RWPE1 (cell line): ENCODE results near the gene MYLK.

Experiments
- CTCF ChIA-PET: fragments of 350-600 bp; sonication (Branson Sonifier 250); formaldehyde crosslinking; extraction: SDS; loops from one replicate; lab custom pipeline; 2021; lab: Yijun Ruan, JAX
- POLR2A ChIA-PET: fragments of 400-600 bp; formaldehyde crosslinking; extraction: SDS; loops from one replicate; lab custom pipeline; 2020; ENCODE audit warnings: antibody characterized with exemption; ENCODE audit not compliant: low non-redundant PET; lab: Yijun Ruan, JAX
- DNase-seq: peaks from one replicate; pipeline ENCODE4 v3.0.0; 2012; ENCODE audit warnings: low spot score
- H3K27ac ChIP-seq: fragments of 450-650 bp; 2 replicates; pipeline ENCODE4 v1.5.1; 2017
- TF ChIP-seq, protein P1 (sequence below): fragments of 450-650 bp; conservative IDR thresholded peaks from 2 replicates; pipeline ENCODE4 v1.5.1; 2017; ENCODE audit warnings: low read depth, mild to moderate bottlenecking

MYLK gene

DNA sequence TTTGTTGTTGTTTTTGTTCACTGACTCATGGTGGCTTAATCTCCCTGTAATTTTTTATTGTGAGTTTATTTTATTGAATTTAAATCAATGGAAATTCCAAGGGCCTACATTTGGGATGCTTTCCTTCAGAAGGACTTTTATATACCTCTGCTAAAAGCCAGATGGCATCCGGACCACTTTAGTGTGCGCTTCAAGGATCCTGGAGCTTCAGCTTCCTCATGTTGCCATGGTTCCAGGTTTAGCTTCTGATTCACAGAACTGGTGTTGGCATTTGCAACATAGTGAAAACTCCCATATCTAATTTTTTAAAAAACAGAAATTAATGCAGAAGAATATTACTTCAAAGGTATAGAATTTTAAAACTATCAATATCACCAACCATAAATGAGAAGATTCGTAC is 290.8 kb downstream of the MYLK start:
- CTCF ChIA-PET: no interaction called here
- TF ChIP-seq, protein P1, sequence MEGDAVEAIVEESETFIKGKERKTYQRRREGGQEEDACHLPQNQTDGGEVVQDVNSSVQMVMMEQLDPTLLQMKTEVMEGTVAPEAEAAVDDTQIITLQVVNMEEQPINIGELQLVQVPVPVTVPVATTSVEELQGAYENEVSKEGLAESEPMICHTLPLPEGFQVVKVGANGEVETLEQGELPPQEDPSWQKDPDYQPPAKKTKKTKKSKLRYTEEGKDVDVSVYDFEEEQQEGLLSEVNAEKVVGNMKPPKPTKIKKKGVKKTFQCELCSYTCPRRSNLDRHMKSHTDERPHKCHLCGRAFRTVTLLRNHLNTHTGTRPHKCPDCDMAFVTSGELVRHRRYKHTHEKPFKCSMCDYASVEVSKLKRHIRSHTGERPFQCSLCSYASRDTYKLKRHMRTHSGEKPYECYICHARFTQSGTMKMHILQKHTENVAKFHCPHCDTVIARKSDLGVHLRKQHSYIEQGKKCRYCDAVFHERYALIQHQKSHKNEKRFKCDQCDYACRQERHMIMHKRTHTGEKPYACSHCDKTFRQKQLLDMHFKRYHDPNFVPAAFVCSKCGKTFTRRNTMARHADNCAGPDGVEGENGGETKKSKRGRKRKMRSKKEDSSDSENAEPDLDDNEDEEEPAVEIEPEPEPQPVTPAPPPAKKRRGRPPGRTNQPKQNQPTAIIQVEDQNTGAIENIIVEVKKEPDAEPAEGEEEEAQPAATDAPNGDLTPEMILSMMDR: no peak
- no peak for DNase-seq
- POLR2A ChIA-PET: no interaction called here
- no peak overlapping the region for H3K27ac ChIP-seq

DNA sequence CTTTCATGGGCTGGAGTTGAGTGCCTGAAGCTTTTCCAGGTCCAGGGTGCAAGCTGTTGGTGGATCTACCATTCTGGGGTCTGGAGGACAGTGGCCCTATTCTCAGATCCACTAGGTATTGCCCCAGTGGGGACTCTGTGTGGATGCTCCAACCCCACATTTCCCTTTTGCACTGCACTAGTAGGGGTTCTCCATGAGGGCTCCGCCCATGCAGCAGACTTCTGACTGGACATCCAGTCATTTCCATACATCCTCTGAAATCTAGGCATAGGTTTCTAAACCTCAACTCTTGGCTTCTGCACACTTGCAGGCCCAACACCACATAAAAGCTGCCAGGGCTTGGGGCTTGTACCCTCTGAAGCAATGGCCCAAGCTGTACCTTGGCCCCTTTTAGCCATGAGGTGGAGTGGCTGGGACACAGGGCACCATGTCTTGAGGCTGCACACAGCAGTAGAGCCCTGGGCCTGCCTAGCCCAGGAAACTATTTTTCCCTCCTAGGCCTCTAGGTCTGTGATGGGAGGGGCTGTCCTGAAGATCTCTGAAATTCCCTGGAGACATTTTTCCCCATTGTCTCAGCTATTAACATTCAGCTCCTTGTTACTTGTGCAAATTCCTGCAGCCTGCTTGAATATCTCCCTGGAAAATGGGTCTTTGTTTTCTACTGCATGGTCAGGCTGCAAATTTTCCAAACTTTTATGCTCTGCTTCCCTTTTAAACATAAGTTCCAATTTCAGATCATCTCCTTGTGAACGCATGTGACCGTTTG is 293.3 kb downstream of the MYLK start:
- DNase-seq: no peak
- no peak overlapping the region for H3K27ac ChIP-seq
- ChIA-PET CTCF (no interaction called here), POLR2A (no interaction called here)
- TF ChIP-seq, protein P1: no peak

DNA sequence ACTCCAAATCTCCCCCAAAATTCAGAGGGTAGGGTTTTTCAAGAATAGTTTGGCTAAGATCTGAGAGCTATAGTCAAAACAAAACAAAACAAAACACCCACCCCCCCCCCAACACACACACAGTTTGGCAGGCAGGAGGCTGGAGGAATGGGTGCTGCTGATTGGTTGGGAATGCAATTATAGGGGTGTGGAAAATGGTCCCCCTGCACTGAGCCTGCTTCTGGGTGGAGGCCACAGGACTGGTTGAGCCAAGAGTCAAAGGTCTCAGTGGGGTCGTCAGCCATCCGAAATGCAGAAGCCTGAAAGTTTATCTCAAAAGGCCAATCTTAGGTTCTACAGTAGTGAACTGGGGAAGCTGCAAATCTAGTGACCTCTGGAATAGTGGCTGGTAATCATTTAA is 296.7 kb downstream of the MYLK start:
- no peak for DNase-seq
- CTCF ChIA-PET: interaction anchor here (1.5 kb wide), 1 partner anchor 65 kb away, joined by 3 read pairs; no protein-coding TSS in a partner anchor
- peak overlapping the region; percentile 81 for H3K27ac ChIP-seq
- TF ChIP-seq, protein P1: no peak
- POLR2A ChIA-PET: no interaction called here

GRCh38 chr3:123586968-123587367 is 297.2 kb downstream of the MYLK start:
- peak overlapping the region; percentile 81 for H3K27ac ChIP-seq
- TF ChIP-seq, protein P1: no peak
- ChIA-PET POLR2A (no interaction called here), CTCF (interaction anchor here (1.5 kb wide), 1 partner anchor 65 kb away, joined by 3 read pairs; no protein-coding TSS in a partner anchor)
- DNase-seq: peak; percentile 65

DNA sequence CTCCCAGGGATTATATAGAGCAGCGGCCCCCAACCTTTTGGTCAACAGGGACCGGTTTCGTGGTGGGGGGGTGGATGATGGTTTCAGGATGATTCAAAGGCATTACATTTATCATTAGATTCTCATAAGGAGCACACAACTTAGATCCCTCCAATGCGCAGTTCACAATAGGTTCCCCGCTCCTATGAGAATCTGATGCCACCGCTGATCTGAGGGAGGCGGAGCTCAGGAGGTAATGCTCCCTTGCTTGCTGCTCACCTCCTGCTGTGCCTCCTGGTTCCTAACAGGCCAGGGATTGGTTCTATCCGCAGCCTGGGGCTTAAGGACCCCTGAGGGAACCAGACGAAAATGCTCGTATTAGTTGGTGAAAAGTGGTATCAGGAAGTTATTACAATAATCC is 298.0 kb downstream of the MYLK start:
- DNase-seq: peak; percentile 37
- ChIA-PET CTCF (interaction anchor here (0.9 to 1.5 kb wide), 2 partner anchors 20 to 66 kb away, joined by 3 read pairs; no protein-coding TSS in a partner anchor), POLR2A (interaction anchor here (1.0 to 1.5 kb wide), 3 partner anchors 20 to 1170 kb away, joined by 3 to 6 read pairs (median 3); partner anchors contain the start of gene WDR5B)
- TF ChIP-seq, protein P1: no peak
- H3K27ac ChIP-seq: peak overlapping the region; percentile 95

GRCh38 chr3:123584988-123585937 is 298.9 kb downstream of the MYLK start, which contains the start of gene HACD2:
Gene HACD2, minus strand, starts transcription at chr3:123585053. Its CDS starts 26 bp downstream, at chr3:123585027.
- POLR2A ChIA-PET: interaction anchor here (1.0 to 1.5 kb wide), 3 partner anchors 20 to 1169 kb away, joined by 3 to 6 read pairs (median 3); partner anchors contain the start of gene WDR5B
- peak; percentile 90 for DNase-seq
- TF ChIP-seq, protein P1: no peak
- peak within 1 kb of the TSS; percentile 95 for H3K27ac ChIP-seq
- CTCF ChIA-PET: interaction anchor here (0.6 to 1.5 kb wide), 4 partner anchors 21 to 155 kb away, joined by 3 to 4 read pairs (median 4); no protein-coding TSS in a partner anchor
